H1 (cell line): Measurements from ENCODE around the gene MACF1. TPM values are rescaled to one million over a fixed set of nuclear protein-coding genes. Genes with fewer than 3 reads are reported as not detected.
A peak's percentile ranks its signal among the peaks of the same experiment; 100 is the strongest.

Source experiments
- ASH2L ChIP-seq: fragments of 200-600, 300-600 bp; sonication (generic); IDR thresholded peaks from one replicate; pipeline ENCODE4 v1.7.1; 2017; ENCODE audit warnings: low read length
- BACH1 ChIP-seq: IDR thresholded peaks from 2 replicates; pipeline ENCODE4 v1.6.1; 2012; ENCODE audit warnings: low read length, improper control_type of control experiment
- CREB1 ChIP-seq: IDR thresholded peaks from 2 replicates; pipeline ENCODE4 v1.6.1; 2012; ENCODE audit warnings: inconsistent platforms
- EGR1 ChIP-seq: IDR thresholded peaks from 2 replicates; pipeline ENCODE4 v1.6.1; 2011; ENCODE audit warnings: low read depth, low read length, borderline replicate concordance
- EP300 ChIP-seq, 2 experiments: IDR thresholded peaks; 1 replicate in 1 of 2; 2 replicates in 1 of 2; pipeline ENCODE4 v1.6.1; 2011 to 2012; ENCODE audit warnings: low read depth in 2 of 2, low read length in 2 of 2, mild to moderate bottlenecking in 2 of 2, borderline replicate concordance in 1 of 2, inconsistent platforms in 1 of 2, moderate library complexity in 1 of 2
- FOSL1 ChIP-seq: IDR thresholded peaks from 2 replicates; pipeline ENCODE4 v1.6.1; 2011; ENCODE audit warnings: mild to moderate bottlenecking, low read depth, low read length, moderate library complexity; ENCODE audit not compliant: insufficient read depth
- JUN ChIP-seq: IDR thresholded peaks from 2 replicates; pipeline ENCODE4 v1.6.1; 2011; ENCODE audit warnings: low read depth, mild to moderate bottlenecking, improper control_type of control experiment, low read length
- KDM1A ChIP-seq: fragments of 200-600, 300-600 bp; sonication (generic); IDR thresholded peaks from 2 replicates; pipeline ENCODE4 v1.7.1; 2016; ENCODE audit warnings: mild to moderate bottlenecking, low read length, borderline replicate concordance
- KDM4A ChIP-seq: IDR thresholded peaks from one replicate; pipeline ENCODE4 v1.7.1; 2012; ENCODE audit warnings: low read depth, mild to moderate bottlenecking, moderate library complexity, low read length, inconsistent platforms; ENCODE audit not compliant: severe bottlenecking
- KDM5A ChIP-seq: fragments of 200-600 bp; IDR thresholded peaks from 2 replicates; pipeline ENCODE4 v1.7.1; 2012; ENCODE audit warnings: mild to moderate bottlenecking, low read length, inconsistent platforms, mixed read lengths
- NRF1 ChIP-seq: IDR thresholded peaks from 2 replicates; pipeline ENCODE4 v1.6.1; 2011; ENCODE audit warnings: mild to moderate bottlenecking, low read depth, low read length, improper control_type of control experiment
- POLR2AphosphoS5 ChIP-seq: IDR thresholded peaks from 2 replicates; pipeline ENCODE4 v1.6.1; 2011; ENCODE audit warnings: low read depth, low read length
- RAD21 ChIP-seq, 2 experiments: IDR thresholded peaks in 1 of 2; conservative IDR thresholded peaks in 1 of 2; 2 replicates each; pipeline ENCODE4 v1.6.1; 2011; ENCODE audit warnings: low read depth in 2 of 2, low read length in 2 of 2, improper control_type of control experiment in 1 of 2, inconsistent platforms in 1 of 2, mild to moderate bottlenecking in 1 of 2, moderate library complexity in 1 of 2
- RFX5 ChIP-seq: IDR thresholded peaks from 2 replicates; pipeline ENCODE4 v1.6.1; 2011; ENCODE audit warnings: low read depth, low read length, improper control_type of control experiment, borderline replicate concordance
- SIN3A ChIP-seq, 2 experiments: IDR thresholded peaks in 1 of 2; conservative IDR thresholded peaks in 1 of 2; 2 replicates each; pipeline ENCODE4 v1.6.1; 2011 to 2012; ENCODE audit warnings: low read length in 2 of 2, improper control_type of control experiment in 1 of 2, low read depth in 1 of 2, mild to moderate bottlenecking in 1 of 2
- SIRT6 ChIP-seq: IDR thresholded peaks from one replicate; pipeline ENCODE4 v1.7.1; 2012; ENCODE audit warnings: low read length, inconsistent platforms
- SP2 ChIP-seq: IDR thresholded peaks from 2 replicates; pipeline ENCODE4 v1.6.1; 2012; ENCODE audit warnings: mild to moderate bottlenecking, low read length, inconsistent platforms
- TAF1 ChIP-seq: IDR thresholded peaks from 2 replicates; pipeline ENCODE4 v1.6.1; 2011; ENCODE audit warnings: mild to moderate bottlenecking, low read depth, low read length
- TEAD4 ChIP-seq: IDR thresholded peaks from 2 replicates; pipeline ENCODE4 v1.6.1; 2012; ENCODE audit warnings: low read depth, low read length, inconsistent platforms, mixed read lengths
- YY1 ChIP-seq: IDR thresholded peaks from 2 replicates; pipeline ENCODE4 v1.6.1; 2011; ENCODE audit warnings: low read depth, mild to moderate bottlenecking, low read length
- polyA plus RNA-seq, 7 experiments: library from polyadenylated mRNA; depleted of rRNA in 3 of 7; stranded (reverse) in 5 of 7; unstranded in 2 of 7; fragments of >200 nt in 5 of 7; fragments of 200-250 nt in 2 of 7; gene quantifications; 1 replicate in 5 of 7; 2 replicates in 1 of 7; 4 replicates in 1 of 7; pipeline versions ENCODE4 v1.2.1 to v1.2.3, GENCODE V29; 2011 to 2013; ENCODE audit warnings: missing spikeins in 2 of 7, mixed read lengths in 2 of 7
- total RNA-seq: library from RNA; stranded (reverse); fragmentation: NEBNext Ultra II Directional; extraction: Animal tissue kit (Norgen Biotek cat#: 25700); gene quantifications from 2 replicates; pipeline ENCODE4 v1.2.1, GENCODE V29; 2021
- TF ChIP-seq, protein P1 (sequence below): IDR thresholded peaks from 2 replicates; pipeline ENCODE4 v1.6.1; 2011; ENCODE audit warnings: low read length, improper control_type of control experiment
- TF ChIP-seq, protein P2 (sequence below): IDR thresholded peaks from 2 replicates; pipeline ENCODE4 v1.6.1; 2012; ENCODE audit warnings: inconsistent platforms

Gene MACF1
- total and polyA plus RNA-seq, 2 of the 8 experiments (the other 6 are each of a cell fraction or from before 2014, with no cell fraction given), result 59.8 to 285 TPM

DNA sequence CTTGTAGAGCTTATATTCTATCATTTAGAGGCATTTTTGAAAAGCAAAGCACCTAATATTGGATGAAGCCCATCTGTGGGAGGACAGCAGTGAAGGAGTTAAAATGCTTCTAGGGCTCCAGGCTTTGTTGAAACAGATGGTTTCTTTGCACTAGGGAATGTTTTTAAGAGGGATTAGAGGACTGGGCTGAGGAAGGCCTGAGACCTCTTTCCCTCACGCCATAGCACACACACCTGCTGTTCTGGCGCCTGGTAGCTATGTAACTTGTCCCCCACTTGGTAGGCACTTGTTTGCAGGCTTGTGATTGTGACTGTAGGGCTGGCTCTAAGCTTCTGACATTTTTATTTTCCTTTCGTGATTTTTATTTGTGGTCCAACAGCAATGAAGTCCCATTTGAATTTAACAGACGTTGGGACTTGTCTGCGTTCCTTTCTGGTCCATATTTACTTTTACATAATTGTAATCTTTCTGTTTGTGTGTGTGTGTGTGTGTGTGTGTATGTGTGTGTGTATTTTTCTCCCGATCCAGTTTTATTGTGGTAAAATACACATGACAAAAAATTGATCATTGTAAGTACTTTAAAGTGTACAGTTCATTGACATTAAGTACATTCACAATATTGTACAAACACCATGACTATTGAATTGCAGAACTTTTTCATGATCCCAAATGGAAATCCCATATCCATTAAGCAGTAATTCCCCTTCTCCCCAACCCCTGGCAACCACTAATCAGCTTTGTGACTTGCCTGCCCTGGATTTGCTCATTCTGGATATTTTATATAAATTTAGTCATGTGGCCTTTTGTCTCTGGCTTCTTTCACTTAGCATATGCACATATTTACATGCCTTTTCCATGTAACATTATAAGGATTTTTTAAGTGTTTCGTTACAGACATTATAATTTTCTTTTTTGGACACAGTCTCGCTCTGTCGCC lies 33.5 kb upstream of the MACF1 start (continued):
- TF ChIP-seq RFX5, result no peak
- no peak for TF ChIP-seq KDM5A
- TF ChIP-seq SIN3A (conservative IDR thresholded peaks at IDR 0.05 in 1 of 2, IDR thresholded peaks at IDR 0.05 in 1 of 2; ENCODE audit: low read depth in 1 of 2, low read length in 2 of 2), result 0 out of 4 replicates have a peak, but pooled peaks of 1 of the 2 experiments have one; percentile 25
- peak; percentile 21; the same call in 1 of the 2 replicates for TF ChIP-seq EGR1
- TF ChIP-seq JUN, result no peak
- TF ChIP-seq KDM1A, result no peak
- TF ChIP-seq KDM4A, result no peak
- no peak for TF ChIP-seq FOSL1
- peak in 1 of 2 experiments; percentile 64; a peak in 1 of 3 replicates for TF ChIP-seq EP300 (IDR thresholded peaks at IDR 0.05; ENCODE audit: borderline replicate concordance in 1 of 2, low read depth in 2 of 2, low read length in 2 of 2)
- TF ChIP-seq YY1, result peak; percentile 74
- TF ChIP-seq SIRT6, result no peak
- peak in 1 of 2 experiments; percentile 18; a peak in 1 of 4 replicates for TF ChIP-seq RAD21 (IDR thresholded peaks at IDR 0.05 in 1 of 2, conservative IDR thresholded peaks at IDR 0.05 in 1 of 2; ENCODE audit: low read depth in 2 of 2, low read length in 2 of 2)
- TF ChIP-seq BACH1, result no peak
- TF ChIP-seq, protein P1, sequence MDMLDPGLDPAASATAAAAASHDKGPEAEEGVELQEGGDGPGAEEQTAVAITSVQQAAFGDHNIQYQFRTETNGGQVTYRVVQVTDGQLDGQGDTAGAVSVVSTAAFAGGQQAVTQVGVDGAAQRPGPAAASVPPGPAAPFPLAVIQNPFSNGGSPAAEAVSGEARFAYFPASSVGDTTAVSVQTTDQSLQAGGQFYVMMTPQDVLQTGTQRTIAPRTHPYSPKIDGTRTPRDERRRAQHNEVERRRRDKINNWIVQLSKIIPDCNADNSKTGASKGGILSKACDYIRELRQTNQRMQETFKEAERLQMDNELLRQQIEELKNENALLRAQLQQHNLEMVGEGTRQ, result no peak
- no peak for TF ChIP-seq ASH2L
- peak; percentile 29; the same call in 1 of the 2 replicates for TF ChIP-seq TEAD4
- peak; percentile 67; the same call in 1 of the 2 replicates for TF ChIP-seq POLR2AphosphoS5
- TF ChIP-seq TAF1, result peak; percentile 43; the same call in 1 of the 2 replicates
- TF ChIP-seq SP2, result no peak
- no peak for TF ChIP-seq NRF1
- TF ChIP-seq, protein P2, sequence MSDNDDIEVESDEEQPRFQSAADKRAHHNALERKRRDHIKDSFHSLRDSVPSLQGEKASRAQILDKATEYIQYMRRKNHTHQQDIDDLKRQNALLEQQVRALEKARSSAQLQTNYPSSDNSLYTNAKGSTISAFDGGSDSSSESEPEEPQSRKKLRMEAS, result 0 out of 2 replicates have a peak, but pooled peaks have one; percentile 35
- no peak for TF ChIP-seq CREB1
